Gastrocnemius medialis (tissue), 4 donors: ENCODE results near the gene LYRM7.

ENCODE experiments used
- CTCF ChIP-seq, 5 experiments: fragments of 450-650 bp in 3 of 5; fragments of 200-600 bp in 2 of 5; sonication (generic) in 2 of 5; IDR thresholded peaks in 4 of 5; conservative IDR thresholded peaks in 1 of 5; 1 replicate in 4 of 5; 2 replicates in 1 of 5; pipeline ENCODE4 v1.5.1; 2016 to 2019; ENCODE audit warnings: antibody characterized with exemption in 5 of 5, mild to moderate bottlenecking in 3 of 5, moderate library complexity in 3 of 5
- POLR2A ChIP-seq, 2 donors: fragments of 450-650 bp; IDR thresholded peaks; one replicate each; pipeline ENCODE4 v1.6.1; 2017; ENCODE audit warnings: antibody characterized with exemption in 2 of 2, mild to moderate bottlenecking in 2 of 2, moderate library complexity in 2 of 2

DNA sequence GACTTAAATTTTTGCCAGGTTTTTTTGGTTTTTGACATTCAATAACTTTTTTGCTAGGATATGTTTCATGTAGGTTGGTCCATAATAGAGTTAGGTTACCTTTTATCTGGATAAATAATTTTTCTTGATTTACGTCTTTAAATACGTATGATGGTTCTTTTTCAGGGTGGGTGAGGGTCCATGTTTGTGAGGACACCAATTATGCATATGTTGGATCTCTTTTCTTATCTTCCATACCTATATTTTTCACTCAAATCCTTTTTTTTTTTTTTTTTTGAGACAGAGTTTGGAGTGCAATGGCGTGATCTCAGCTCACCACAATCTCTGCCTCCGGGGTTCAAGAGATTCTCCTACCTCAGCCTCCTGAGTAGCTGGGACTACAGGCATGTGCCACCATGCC is 75.8 kb downstream of the LYRM7 start:
- TF ChIP-seq CTCF (IDR thresholded peaks at IDR 0.05 in 4 of 5, conservative IDR thresholded peaks at IDR 0.05 in 1 of 5) = no peak
- no peak for TF ChIP-seq POLR2A (IDR thresholded peaks at IDR 0.05)
